ENCODE results near the gene RAB4A.

Gene RAB4A

GRCh38 chr1:229247871-229248270 lies 23.0 kb upstream of the RAB4A start:
- DNase-seq, result no peak

GRCh38 chr1:229248821-229249817 lies 21.8 kb upstream of the RAB4A start:
- DNase-seq, result no peak

- no peak for DNase-seq
These were observed 20.9 kb upstream of the RAB4A start for GRCh38 chr1:229249854-229250644.

- no peak for DNase-seq
These were observed 19.7 kb upstream of the RAB4A start for GRCh38 chr1:229251185-229251584.

- no peak for DNase-seq
These were observed 18.5 kb upstream of the RAB4A start for GRCh38 chr1:229252228-229252984.

- no peak for DNase-seq
These were observed 17.5 kb upstream of the RAB4A start for GRCh38 chr1:229253151-229253974.

GRCh38 chr1:229254910-229255541 lies 15.9 kb upstream of the RAB4A start:
- DNase-seq, result no peak

GRCh38 chr1:229258031-229258756 lies 12.7 kb upstream of the RAB4A start:
- peak; percentile 76 for DNase-seq

- no peak for DNase-seq
These were observed 12.2 kb upstream of the RAB4A start for GRCh38 chr1:229258757-229259060.

GRCh38 chr1:229260297-229260696 lies 10.6 kb upstream of the RAB4A start:
- DNase-seq, result no peak

- no peak for DNase-seq
These were observed 8.7 kb upstream of the RAB4A start for GRCh38 chr1:229262239-229262638.

GRCh38 chr1:229263254-229263653 lies 7.7 kb upstream of the RAB4A start:
- no peak for DNase-seq

- DNase-seq, result no peak
These were observed 6.8 kb upstream of the RAB4A start for GRCh38 chr1:229264068-229264467.

- no peak for DNase-seq
These were observed 6.4 kb upstream of the RAB4A start for GRCh38 chr1:229264487-229264886.

- no peak for DNase-seq
These were observed 4.6 kb upstream of the RAB4A start for GRCh38 chr1:229266274-229266673.

GRCh38 chr1:229266832-229267500 lies 3.9 kb upstream of the RAB4A start:
- DNase-seq, result no peak

GRCh38 chr1:229268505-229268904 lies 2.4 kb upstream of the RAB4A start:
- DNase-seq, result no peak

GRCh38 chr1:229271448-229272159 lies 693 bp downstream of the RAB4A start:
- no peak for DNase-seq
